ENCODE measurements around the gene UGT1A6.

The UGT1A6 gene

DNA sequence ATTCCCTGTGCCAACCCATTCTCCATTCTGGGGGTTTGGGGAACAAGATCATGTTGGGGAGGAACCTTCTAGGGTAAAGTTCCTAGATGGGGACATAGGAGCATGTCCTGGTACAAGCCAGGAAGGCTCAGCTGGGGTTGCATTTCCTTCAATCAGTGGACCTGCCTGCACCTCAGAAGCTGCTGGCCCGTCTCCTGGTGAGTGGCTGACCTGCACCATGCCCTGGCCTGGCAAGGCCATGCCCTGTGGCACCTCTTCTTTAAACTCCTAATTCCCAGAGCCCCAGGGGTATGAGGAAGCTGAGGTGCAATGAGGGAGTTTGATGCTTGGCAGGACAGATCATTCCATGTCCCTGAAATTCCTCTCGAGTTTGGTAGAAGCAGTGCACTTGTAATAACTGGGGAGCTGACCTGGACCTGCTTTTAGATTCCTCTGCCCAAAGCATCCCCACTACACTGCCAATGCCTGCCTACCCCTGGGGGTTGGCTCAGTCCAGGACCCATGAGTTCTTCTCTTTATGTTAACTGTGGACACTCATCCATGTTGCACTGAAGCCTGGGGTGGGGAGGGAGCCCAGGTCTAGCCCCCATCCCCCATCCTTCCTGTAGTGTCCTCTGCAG lies 110.7 kb downstream of the UGT1A6 start:
- TF ChIP-seq FOXM1 (IDR thresholded peaks at IDR 0.05; ENCODE audit: borderline replicate concordance, low read depth) (no peak), CEBPB (IDR thresholded peaks at IDR 0.05) (no peak)
- TF ChIP-seq, protein P1, sequence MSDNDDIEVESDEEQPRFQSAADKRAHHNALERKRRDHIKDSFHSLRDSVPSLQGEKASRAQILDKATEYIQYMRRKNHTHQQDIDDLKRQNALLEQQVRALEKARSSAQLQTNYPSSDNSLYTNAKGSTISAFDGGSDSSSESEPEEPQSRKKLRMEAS (IDR thresholded peaks at IDR 0.05) = no peak

DNA sequence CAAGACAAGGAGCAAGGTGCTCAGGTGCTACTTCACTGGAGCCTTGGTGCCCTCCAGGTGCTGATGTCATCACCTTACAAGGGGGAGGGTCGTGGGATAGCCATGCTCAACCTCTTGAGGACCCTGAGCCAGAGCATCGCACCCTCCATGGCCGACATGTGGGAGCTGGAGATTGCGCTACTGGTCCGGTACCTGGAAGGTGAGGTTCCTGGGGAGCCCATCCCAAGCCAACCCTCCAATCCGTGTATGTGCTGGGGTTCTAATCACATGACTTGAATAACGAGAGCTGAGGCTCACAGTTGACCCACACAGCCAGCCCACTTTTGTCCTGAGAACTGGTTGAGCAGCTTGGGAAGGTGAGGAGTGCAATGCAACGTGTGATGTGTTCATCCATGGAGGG lies 111.3 kb downstream of the UGT1A6 start:
- no peak for TF ChIP-seq TCF12 (IDR thresholded peaks at IDR 0.05; ENCODE audit: low read depth)

DNA sequence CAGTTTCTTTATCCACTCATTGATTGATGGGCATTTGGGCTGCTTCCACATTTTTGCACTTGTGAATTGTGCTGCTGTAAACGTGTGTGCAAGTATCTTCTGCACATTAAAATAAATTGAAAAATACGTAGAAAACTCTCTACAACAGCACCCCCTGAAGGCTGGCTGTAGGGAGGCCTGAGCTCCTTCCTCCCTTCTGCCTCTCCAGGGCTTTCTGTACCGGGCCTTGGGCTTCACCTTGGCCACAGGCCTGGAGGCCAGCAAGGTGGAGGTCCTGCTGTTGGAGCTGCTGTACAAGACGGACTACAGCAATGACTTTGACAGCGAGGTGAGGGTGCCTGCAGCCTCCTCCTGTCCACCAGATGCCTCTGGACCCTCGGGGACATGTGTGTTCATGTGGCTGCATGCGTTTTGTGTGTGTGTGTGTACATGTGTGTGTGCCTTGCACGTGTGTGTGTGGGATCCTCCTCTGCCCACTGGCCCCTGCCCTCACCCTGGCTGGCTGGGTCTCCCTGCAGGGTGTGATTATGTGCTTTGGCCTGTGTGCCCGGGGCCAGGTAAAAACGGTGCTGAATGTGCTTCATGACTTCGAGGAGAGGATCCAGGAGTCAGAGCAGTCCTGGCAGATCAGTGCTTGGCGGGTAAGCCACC lies 114.7 kb downstream of the UGT1A6 start:
- TF ChIP-seq ZBTB7A (IDR thresholded peaks at IDR 0.05; ENCODE audit: low read depth) (no peak), NFIC (IDR thresholded peaks at IDR 0.05) (no peak), TCF12 (IDR thresholded peaks at IDR 0.05; ENCODE audit: low read depth) (no peak), FOXM1 (IDR thresholded peaks at IDR 0.05; ENCODE audit: borderline replicate concordance, low read depth) (no peak), EP300 (IDR thresholded peaks at IDR 0.05; ENCODE audit: borderline replicate concordance) (no peak), YY1 (IDR thresholded peaks at IDR 0.05; ENCODE audit: low read depth) (no peak), EGR1 (IDR thresholded peaks at IDR 0.05) (no peak)
- TF ChIP-seq, protein P1 (IDR thresholded peaks at IDR 0.05) = no peak

DNA sequence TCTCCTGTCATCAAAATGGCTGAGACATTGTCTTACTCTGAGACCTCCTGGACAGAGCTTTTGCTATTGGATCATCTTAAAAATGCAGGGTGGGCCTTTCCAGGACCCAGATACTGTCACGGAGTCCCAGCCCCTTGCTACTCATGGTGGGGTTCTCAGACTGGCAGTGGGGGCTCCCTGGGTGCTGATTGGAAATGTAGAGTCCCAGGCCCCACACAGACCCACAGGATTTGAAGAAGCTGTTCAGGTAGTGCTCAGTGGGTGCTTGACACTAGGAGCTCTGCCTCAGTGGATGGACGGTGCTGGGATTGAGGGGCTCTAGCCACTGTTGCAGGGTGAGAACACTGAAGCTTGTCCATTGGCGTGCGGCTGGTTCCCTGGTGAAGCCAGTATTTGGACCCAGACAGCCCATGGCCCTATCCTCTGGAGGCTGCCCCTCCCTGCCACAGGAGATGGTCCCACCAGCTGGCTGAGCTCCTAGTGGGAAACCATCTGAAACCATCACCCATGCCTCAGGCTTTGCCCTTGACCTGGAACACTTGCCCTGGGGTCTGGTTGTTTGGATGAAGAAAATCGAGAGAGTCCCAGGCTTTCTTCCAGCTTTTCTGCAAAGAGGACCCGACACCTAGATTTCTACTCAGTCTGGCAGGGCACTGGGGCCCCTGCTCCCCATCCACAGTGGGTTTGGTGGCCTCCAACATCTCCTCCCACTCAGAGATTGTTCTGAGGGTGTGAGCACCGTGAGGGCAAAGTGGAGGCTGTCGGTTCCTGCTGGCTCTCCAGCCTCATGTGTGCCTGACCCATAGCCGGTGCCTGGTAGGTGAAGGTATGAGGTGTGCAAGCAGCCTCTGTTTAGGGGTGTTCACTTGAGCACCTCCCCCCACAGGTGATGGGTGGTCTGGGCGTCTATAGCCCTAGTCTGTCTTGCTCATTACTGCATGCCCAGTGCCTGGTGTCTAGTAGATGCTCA lies 115.6 kb downstream of the UGT1A6 start:
- TF ChIP-seq, protein P2, sequence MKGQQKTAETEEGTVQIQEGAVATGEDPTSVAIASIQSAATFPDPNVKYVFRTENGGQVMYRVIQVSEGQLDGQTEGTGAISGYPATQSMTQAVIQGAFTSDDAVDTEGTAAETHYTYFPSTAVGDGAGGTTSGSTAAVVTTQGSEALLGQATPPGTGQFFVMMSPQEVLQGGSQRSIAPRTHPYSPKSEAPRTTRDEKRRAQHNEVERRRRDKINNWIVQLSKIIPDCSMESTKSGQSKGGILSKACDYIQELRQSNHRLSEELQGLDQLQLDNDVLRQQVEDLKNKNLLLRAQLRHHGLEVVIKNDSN (IDR thresholded peaks at IDR 0.05) = no peak
- TF ChIP-seq ZBTB7A (IDR thresholded peaks at IDR 0.05; ENCODE audit: low read depth) (no peak), TEAD4 (IDR thresholded peaks at IDR 0.05) (no peak), NFIC (IDR thresholded peaks at IDR 0.05) (no peak), RAD21 (IDR thresholded peaks at IDR 0.05; ENCODE audit: low read depth) (no peak)

DNA sequence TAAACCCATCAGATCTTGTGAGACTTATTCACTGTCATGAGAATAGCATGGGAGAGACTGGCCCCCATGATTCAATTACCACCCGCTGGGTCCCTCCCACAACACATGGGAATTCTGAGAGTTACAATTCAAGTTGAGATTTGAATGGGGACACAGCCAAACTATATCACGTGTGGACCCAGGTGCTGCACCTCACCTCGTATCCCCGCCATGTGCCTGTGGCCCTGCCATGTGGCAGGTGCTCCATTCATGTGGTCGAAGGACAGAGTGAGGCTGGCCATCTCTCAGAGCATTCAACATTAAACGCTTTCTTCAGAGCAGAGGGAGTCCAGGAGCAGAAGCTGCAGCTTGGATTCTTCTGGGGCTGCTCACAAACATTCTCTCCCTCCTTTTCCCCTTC lies 117.7 kb downstream of the UGT1A6 start:
- TF ChIP-seq TEAD4 (IDR thresholded peaks at IDR 0.05) (no peak), ZBTB7A (IDR thresholded peaks at IDR 0.05; ENCODE audit: low read depth) (no peak), TCF12 (IDR thresholded peaks at IDR 0.05; ENCODE audit: low read depth) (no peak), RAD21 (IDR thresholded peaks at IDR 0.05; ENCODE audit: low read depth) (no peak), FOXM1 (IDR thresholded peaks at IDR 0.05; ENCODE audit: borderline replicate concordance, low read depth) (no peak), EGR1 (IDR thresholded peaks at IDR 0.05) (no peak)
- TF ChIP-seq, protein P1 (IDR thresholded peaks at IDR 0.05) = peak; percentile 37; the same call in 1 of the 2 replicates
- TF ChIP-seq, protein P3, sequence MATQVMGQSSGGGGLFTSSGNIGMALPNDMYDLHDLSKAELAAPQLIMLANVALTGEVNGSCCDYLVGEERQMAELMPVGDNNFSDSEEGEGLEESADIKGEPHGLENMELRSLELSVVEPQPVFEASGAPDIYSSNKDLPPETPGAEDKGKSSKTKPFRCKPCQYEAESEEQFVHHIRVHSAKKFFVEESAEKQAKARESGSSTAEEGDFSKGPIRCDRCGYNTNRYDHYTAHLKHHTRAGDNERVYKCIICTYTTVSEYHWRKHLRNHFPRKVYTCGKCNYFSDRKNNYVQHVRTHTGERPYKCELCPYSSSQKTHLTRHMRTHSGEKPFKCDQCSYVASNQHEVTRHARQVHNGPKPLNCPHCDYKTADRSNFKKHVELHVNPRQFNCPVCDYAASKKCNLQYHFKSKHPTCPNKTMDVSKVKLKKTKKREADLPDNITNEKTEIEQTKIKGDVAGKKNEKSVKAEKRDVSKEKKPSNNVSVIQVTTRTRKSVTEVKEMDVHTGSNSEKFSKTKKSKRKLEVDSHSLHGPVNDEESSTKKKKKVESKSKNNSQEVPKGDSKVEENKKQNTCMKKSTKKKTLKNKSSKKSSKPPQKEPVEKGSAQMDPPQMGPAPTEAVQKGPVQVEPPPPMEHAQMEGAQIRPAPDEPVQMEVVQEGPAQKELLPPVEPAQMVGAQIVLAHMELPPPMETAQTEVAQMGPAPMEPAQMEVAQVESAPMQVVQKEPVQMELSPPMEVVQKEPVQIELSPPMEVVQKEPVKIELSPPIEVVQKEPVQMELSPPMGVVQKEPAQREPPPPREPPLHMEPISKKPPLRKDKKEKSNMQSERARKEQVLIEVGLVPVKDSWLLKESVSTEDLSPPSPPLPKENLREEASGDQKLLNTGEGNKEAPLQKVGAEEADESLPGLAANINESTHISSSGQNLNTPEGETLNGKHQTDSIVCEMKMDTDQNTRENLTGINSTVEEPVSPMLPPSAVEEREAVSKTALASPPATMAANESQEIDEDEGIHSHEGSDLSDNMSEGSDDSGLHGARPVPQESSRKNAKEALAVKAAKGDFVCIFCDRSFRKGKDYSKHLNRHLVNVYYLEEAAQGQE (IDR thresholded peaks at IDR 0.05; ENCODE audit: low read depth) = no peak

DNA sequence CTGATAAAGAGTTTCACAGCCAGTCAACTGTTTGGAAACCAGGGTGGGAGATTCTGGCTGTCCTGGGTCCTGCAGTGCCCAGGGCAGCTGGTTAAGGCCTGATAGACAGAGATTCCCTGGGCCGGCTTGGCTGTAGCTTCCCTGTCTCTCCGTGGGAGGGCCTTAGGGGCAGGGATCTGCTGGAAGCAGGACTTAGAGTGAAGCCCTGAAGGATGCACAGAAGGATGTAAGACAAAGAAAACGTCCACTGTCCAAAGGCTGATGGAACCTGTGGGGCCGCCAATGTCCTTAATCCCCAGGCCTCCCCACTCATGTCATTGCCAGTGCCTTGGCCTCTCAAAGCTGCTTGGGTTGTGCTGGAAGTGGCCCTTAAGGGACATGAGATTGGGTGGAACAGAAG lies 118.4 kb downstream of the UGT1A6 start:
- no peak for TF ChIP-seq NFIC (IDR thresholded peaks at IDR 0.05)
- TF ChIP-seq, protein P2 (IDR thresholded peaks at IDR 0.05) = no peak
- TF ChIP-seq, protein P3 (IDR thresholded peaks at IDR 0.05; ENCODE audit: low read depth) = no peak
- TF ChIP-seq CREB1 (IDR thresholded peaks at IDR 0.05; ENCODE audit: low read depth) = no peak
- no peak for TF ChIP-seq TAF1 (IDR thresholded peaks at IDR 0.05; ENCODE audit: low read depth)
- no peak for TF ChIP-seq FOXM1 (IDR thresholded peaks at IDR 0.05; ENCODE audit: borderline replicate concordance, low read depth)
- TF ChIP-seq ZBTB7A (IDR thresholded peaks at IDR 0.05; ENCODE audit: low read depth) = no peak
- no peak for TF ChIP-seq YY1 (IDR thresholded peaks at IDR 0.05; ENCODE audit: low read depth)
- TF ChIP-seq, protein P1 (IDR thresholded peaks at IDR 0.05) = no peak
- TF ChIP-seq CEBPB (IDR thresholded peaks at IDR 0.05) = no peak
- no peak for TF ChIP-seq EGR1 (IDR thresholded peaks at IDR 0.05)
- TF ChIP-seq EP300 (IDR thresholded peaks at IDR 0.05; ENCODE audit: borderline replicate concordance) = no peak
- no peak for TF ChIP-seq RAD21 (IDR thresholded peaks at IDR 0.05; ENCODE audit: low read depth)
- TF ChIP-seq TEAD4 (IDR thresholded peaks at IDR 0.05) = no peak
- no peak for TF ChIP-seq TCF12 (IDR thresholded peaks at IDR 0.05; ENCODE audit: low read depth)
